Neural crest cell (in vitro differentiated cells): ENCODE data around the gene NPSR1. TPM values are rescaled to one million over a fixed set of nuclear protein-coding genes. Genes with fewer than 3 reads are reported as not detected.
"Not testable (repeated sequence)": the region's sequence is repeated elsewhere in the genome, so short reads cannot be mapped to it uniquely, and the experiment has no call there.

Source experiments
- DNase-seq: peaks from one replicate; pipeline ENCODE4 v3.0.0; 2021; ENCODE audit warnings: low read depth, mixed read lengths, low spot score
- H3K27ac Mint-ChIP-seq: one replicate; pipeline ENCODE4 v1.8.0; 2021; ENCODE audit warnings: mild to moderate bottlenecking, mixed read lengths; ENCODE audit not compliant: unreplicated experiment
- H3K27me3 Mint-ChIP-seq: 2 replicates; pipeline ENCODE4 v1.8.0; 2021; ENCODE audit warnings: low read depth, mild to moderate bottlenecking, mixed read lengths
- H3K36me3 Mint-ChIP-seq: 2 replicates; pipeline ENCODE4 v1.8.0; 2021; ENCODE audit warnings: low read depth, mild to moderate bottlenecking, mixed read lengths
- H3K4me1 Mint-ChIP-seq: 2 replicates; pipeline ENCODE4 v1.8.0; 2021; ENCODE audit warnings: mixed read lengths
- H3K4me3 Mint-ChIP-seq: one replicate; pipeline ENCODE4 v1.8.0; 2021; ENCODE audit warnings: mild to moderate bottlenecking, mixed read lengths
- H3K9me3 Mint-ChIP-seq: 2 replicates; pipeline ENCODE4 v1.8.0; 2021; ENCODE audit warnings: mixed read lengths
- CTCF ChIP-seq: fragments of 200-600 bp; sonication (generic); conservative IDR thresholded peaks from 2 replicates; pipeline ENCODE4 v1.5.0; 2021; ENCODE audit warnings: antibody characterized with exemption, mild to moderate bottlenecking
- long read RNA-seq: library from polyadenylated mRNA; unstranded; transcript quantifications from one replicate; pipeline ENCODE4 v2.0.0, GENCODE V29; 2020
- total RNA-seq: library from RNA; stranded (reverse); gene quantifications from 2 replicates; pipeline ENCODE4 v1.2.1, GENCODE V29; 2021

NPSR1 gene, protein sequence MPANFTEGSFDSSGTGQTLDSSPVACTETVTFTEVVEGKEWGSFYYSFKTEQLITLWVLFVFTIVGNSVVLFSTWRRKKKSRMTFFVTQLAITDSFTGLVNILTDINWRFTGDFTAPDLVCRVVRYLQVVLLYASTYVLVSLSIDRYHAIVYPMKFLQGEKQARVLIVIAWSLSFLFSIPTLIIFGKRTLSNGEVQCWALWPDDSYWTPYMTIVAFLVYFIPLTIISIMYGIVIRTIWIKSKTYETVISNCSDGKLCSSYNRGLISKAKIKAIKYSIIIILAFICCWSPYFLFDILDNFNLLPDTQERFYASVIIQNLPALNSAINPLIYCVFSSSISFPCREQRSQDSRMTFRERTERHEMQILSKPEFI
- total RNA-seq: not detected in 2 replicates
- long read RNA-seq: 0 reads

- H3K9me3 Mint-ChIP-seq: no peaks in the 10 kb centered on the region
These were observed at the start of gene NPSR1 for GRCh38 chr7:34657632-34658268. NPSR1 (plus strand) TSS chr7:34658218; CDS start chr7:34658413, 195 bp downstream.

DNA sequence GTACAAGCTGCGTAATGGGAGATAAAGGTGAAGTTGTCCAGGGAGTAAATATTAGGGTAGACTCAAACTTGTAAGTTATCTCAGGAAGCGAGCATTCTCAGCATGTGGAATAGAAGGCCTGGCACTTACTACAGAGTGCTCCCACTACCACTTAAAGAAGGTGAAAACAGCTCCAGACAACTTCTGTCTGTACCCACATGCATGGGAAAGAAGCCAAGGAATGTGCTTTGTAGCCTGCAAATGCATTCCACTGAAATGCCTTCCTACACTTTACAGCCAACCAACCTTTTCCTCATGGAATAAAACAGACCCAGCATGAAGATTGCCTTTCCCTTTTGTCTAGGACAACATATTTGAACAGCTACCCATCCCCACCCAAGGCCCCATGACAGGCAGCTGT is 45.4 kb upstream of the NPSR1 start:
- Mint-ChIP-seq H3K27ac (no peak overlapping the region), H3K27me3 (no peaks in the 10 kb centered on the region), H3K9me3 (peaks cover 2% of the 10 kb centered on the region), H3K36me3 (peaks cover 2% of the 10 kb centered on the region), H3K4me3 (no peak overlapping the region), H3K4me1 (no peaks in the 10 kb centered on the region)
- no peak for TF ChIP-seq CTCF
- no peak for DNase-seq

More at GRCh38 chr7:34657632-34658268, at the start of gene NPSR1:
- Mint-ChIP-seq H3K36me3 (no peaks in the 10 kb centered on the region), H3K27ac (peak within 1 kb of the TSS; percentile 44), H3K4me1 (peaks cover 37% of the 10 kb centered on the region), H3K4me3 (no peak within 1 kb of the TSS), H3K27me3 (no peaks in the 10 kb centered on the region)
- no peak for DNase-seq
- TF ChIP-seq CTCF: no peak

DNA sequence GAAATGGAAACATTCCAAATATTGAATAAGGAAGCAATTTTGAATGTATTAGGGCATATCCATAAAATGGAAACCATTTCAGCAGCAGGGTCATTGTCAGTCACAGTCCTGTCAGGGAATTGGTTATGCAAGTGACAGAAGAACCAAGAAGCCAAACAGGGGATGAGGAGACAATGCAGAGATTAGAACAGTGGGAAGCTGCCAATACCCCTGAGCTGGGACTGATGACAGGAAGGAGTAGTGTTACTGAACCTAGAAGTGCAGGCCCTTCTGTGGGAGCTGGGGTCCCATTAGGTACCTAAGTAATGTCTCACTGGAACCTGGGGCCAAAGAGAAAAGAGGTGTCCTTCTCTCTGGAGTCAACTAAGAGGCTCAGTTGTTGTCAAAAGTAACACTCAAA is 37.6 kb upstream of the NPSR1 start:
- no peak for TF ChIP-seq CTCF
- Mint-ChIP-seq H3K27me3 (no peaks in the 10 kb centered on the region), H3K36me3 (no peaks in the 10 kb centered on the region), H3K9me3 (no peaks in the 10 kb centered on the region), H3K27ac (peak overlapping the region; percentile 66), H3K4me3 (no peak overlapping the region), H3K4me1 (peaks cover 27% of the 10 kb centered on the region)
- no peak for DNase-seq

- TF ChIP-seq CTCF: no peak
- no peak overlapping the region for H3K27ac Mint-ChIP-seq
- no peak for DNase-seq
- no peaks in the 10 kb centered on the region for H3K9me3 Mint-ChIP-seq
- H3K4me3 Mint-ChIP-seq: no peak overlapping the region
- H3K27me3 Mint-ChIP-seq: no peaks in the 10 kb centered on the region
- H3K36me3 Mint-ChIP-seq: no peaks in the 10 kb centered on the region
- H3K4me1 Mint-ChIP-seq: peaks cover 27% of the 10 kb centered on the region
These were observed 35.8 kb upstream of the NPSR1 start for GRCh38 chr7:34622182-34622581.

- no peak for DNase-seq
- no peak for TF ChIP-seq CTCF
- H3K4me1 Mint-ChIP-seq: peaks cover 27% of the 10 kb centered on the region
- no peaks in the 10 kb centered on the region for H3K27me3 Mint-ChIP-seq
- H3K9me3 Mint-ChIP-seq: no peaks in the 10 kb centered on the region
- H3K4me3 Mint-ChIP-seq: no peak overlapping the region
- H3K36me3 Mint-ChIP-seq: no peaks in the 10 kb centered on the region
- peak overlapping the region; percentile 21 for H3K27ac Mint-ChIP-seq
These were observed 35.2 kb upstream of the NPSR1 start for GRCh38 chr7:34622771-34623250.

DNA sequence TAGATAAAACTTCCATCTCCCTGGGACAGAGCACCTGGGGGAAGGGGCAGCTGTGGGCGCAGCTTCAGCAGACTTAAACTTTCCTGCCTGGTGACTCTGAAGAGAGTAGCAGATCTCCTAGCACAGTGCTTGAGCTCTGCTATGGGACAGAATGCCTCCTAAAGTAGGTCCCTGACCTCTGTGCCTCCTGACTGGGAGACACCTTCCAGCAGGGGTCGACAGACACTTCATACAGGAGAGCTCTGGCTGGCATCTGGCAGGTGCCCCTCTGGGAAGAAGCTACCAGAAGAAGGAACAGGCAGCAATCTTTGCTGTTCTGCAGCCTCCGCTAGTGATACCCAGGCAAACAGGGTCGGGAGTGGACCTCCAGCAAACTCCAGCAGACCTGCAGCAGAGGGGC is 29.4 kb upstream of the NPSR1 start:
- not testable (repeated sequence) for H3K9me3 Mint-ChIP-seq, DNase-seq, H3K4me1 Mint-ChIP-seq, H3K4me3 Mint-ChIP-seq, H3K27me3 Mint-ChIP-seq, H3K36me3 Mint-ChIP-seq, H3K27ac Mint-ChIP-seq
